T47D (cell line): ENCODE data around the gene RGP1.

ENCODE experiments used
- DNase-seq, 2 experiments: peaks; one replicate each; pipeline versions ENCODE4 v3.0.0 to v3.0.0-alpha.2; 2011 to 2012; ENCODE audit warnings: low read depth in 1 of 2, low spot score in 1 of 2
- JUND ChIP-seq: IDR thresholded peaks from 2 replicates; pipeline ENCODE4 v1.6.1; 2012; ENCODE audit warnings: low read depth
- in situ Hi-C: cut with HindIII; loops from 2 replicates; pipeline ENCODE4 v1.10.0; 2016; ENCODE audit warnings: low sequenced_read_pairs, low pct_unique_long_range_greater_than_20kb

RGP1 gene

GRCh38 chr9:35748858-35749514, at the start of gene RGP1, which contains the start of gene GBA2:
Gene RGP1, plus strand, starts transcription at chr9:35749287. Its CDS starts 469 bp downstream, at chr9:35749756.
Gene GBA2, minus strand, starts transcription at chr9:35749228. Its CDS starts 524 bp downstream, at chr9:35748704.
- DNase-seq: peak; percentile 25 to 81
- no peak for TF ChIP-seq JUND
- in situ Hi-C loops: no loop called here

GRCh38 chr9:35700031-35700430, 49.1 kb upstream of the RGP1 start:
- DNase-seq: no peak
- in situ Hi-C loops: no loop called here
- no peak for TF ChIP-seq JUND

- TF ChIP-seq JUND: no peak
- no peak for DNase-seq
- in situ Hi-C loops: no loop called here
These were observed 48.1 kb upstream of the RGP1 start for GRCh38 chr9:35700942-35701341.

- in situ Hi-C loops: no loop called here
- no peak for TF ChIP-seq JUND
- no peak for DNase-seq
These were observed 46.4 kb upstream of the RGP1 start for GRCh38 chr9:35702696-35703095.

- TF ChIP-seq JUND: no peak
- no peak for DNase-seq
- in situ Hi-C loops: no loop called here
These were observed 45.0 kb upstream of the RGP1 start for GRCh38 chr9:35703906-35704672.

GRCh38 chr9:35705372-35705771, 43.7 kb upstream of the RGP1 start:
- TF ChIP-seq JUND: no peak
- DNase-seq: no peak
- in situ Hi-C loops: no loop called here

- no peak for DNase-seq
- TF ChIP-seq JUND: no peak
- in situ Hi-C loops: no loop called here
These were observed 43.2 kb upstream of the RGP1 start for GRCh38 chr9:35705836-35706430.

- DNase-seq: no peak
- TF ChIP-seq JUND: no peak
- in situ Hi-C loops: no loop called here
These were observed 42.1 kb upstream of the RGP1 start for GRCh38 chr9:35706951-35707350.

- TF ChIP-seq JUND: no peak
- in situ Hi-C loops: no loop called here
- DNase-seq: no peak
These were observed 40.9 kb upstream of the RGP1 start for GRCh38 chr9:35708146-35708545.

- no peak for TF ChIP-seq JUND
- in situ Hi-C loops: no loop called here
- DNase-seq: no peak
These were observed 38.1 kb upstream of the RGP1 start for GRCh38 chr9:35710818-35711500.

GRCh38 chr9:35711501-35712428, 37.3 kb upstream of the RGP1 start:
- in situ Hi-C loops: no loop called here
- no peak for TF ChIP-seq JUND
- peak; percentile 38 to 77 for DNase-seq
